Mucosa of stomach (tissue), 1 donor: ENCODE results near the gene MLN.

Source experiments
- H3K27me3 ChIP-seq: one replicate; pipeline ENCODE4 v1.7.0; 2013; ENCODE audit warnings: mild to moderate bottlenecking, low read length; ENCODE audit not compliant: control insufficient read depth, insufficient read depth
- H3K36me3 ChIP-seq: one replicate; pipeline ENCODE4 v1.7.0; 2013; ENCODE audit warnings: low read length; ENCODE audit not compliant: control insufficient read depth, insufficient read depth
- H3K4me1 ChIP-seq: one replicate; pipeline ENCODE4 v1.7.0; 2013; ENCODE audit warnings: mild to moderate bottlenecking, low read length; ENCODE audit not compliant: control insufficient read depth, insufficient read depth
- H3K4me3 ChIP-seq: one replicate; pipeline ENCODE4 v1.7.0; 2013; ENCODE audit warnings: low read length
- H3K9ac ChIP-seq: one replicate; pipeline ENCODE4 v1.7.0; 2013; ENCODE audit warnings: mild to moderate bottlenecking, low read length, moderate library complexity
- H3K9me3 ChIP-seq: one replicate; pipeline ENCODE4 v1.7.0; 2013; ENCODE audit warnings: mild to moderate bottlenecking, low read length, moderate library complexity; ENCODE audit not compliant: control insufficient read depth
- donor health status: Pancreatic carcinoma.

Gene MLN

DNA sequence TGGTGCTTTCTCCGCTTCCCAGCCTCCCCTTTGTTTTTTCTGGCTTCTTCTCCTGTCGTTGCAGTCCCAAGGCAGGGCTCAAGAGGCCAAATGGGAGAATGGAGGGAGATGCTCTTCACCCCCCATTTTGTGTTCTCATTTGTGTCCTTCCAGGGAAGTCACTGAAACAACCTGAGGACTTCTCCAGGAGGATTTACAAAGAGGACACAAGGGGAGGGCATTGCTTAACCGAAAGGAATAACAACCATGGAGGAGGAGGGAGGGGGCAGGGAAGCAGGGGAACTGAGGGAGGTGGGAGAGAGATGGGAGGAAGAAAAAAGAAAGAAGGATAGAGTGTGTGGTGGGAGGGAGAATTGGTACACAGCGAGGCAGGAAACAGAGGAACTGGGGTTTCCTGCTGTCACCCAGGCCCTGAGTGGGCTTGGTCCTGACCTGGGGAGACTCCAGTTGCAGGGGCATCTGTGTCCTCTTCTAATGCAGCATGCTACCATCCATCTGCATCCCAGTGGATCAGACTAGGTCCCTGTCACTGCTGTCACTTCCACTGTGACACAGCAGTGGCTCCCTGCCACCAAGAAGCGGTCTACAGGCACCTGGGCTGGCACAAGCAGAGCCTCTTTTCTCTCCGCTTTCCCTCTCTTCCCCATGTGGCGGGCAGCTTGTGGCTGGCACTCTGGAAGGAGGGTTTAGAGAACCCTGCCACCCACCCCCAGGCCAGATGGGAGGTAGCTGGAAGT is 17.1 kb upstream of the MLN start:
- H3K4me1 ChIP-seq: no peaks in the 10 kb centered on the region
- H3K36me3 ChIP-seq: no peaks in the 10 kb centered on the region
- H3K9me3 ChIP-seq: no peaks in the 10 kb centered on the region
- no peaks in the 10 kb centered on the region for H3K27me3 ChIP-seq
- H3K4me3 ChIP-seq: no peak overlapping the region
- no peak overlapping the region for H3K9ac ChIP-seq

DNA sequence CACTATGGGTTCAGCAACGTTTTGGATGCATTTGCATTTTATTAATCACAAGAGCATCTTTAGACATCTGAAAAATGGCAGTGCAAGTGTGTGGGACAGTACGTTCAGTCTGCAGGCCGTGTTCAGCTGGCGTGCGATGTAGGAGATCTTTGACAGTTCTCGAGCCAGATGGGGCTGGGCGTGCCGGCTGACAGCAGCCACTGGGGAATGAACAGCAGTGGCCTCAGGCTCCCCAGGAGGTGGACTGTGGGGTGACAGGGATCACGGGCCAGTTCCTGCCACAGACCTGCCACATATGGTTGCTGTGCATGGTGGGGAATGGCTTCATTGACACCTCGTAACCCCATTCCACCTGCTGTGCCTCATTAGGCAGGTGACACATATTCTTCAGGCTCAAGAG is 16.4 kb upstream of the MLN start:
- no peaks in the 10 kb centered on the region for H3K4me1 ChIP-seq
- no peaks in the 10 kb centered on the region for H3K36me3 ChIP-seq
- H3K27me3 ChIP-seq: no peaks in the 10 kb centered on the region
- no peak overlapping the region for H3K9ac ChIP-seq
- H3K4me3 ChIP-seq: no peak overlapping the region
- no peaks in the 10 kb centered on the region for H3K9me3 ChIP-seq

DNA sequence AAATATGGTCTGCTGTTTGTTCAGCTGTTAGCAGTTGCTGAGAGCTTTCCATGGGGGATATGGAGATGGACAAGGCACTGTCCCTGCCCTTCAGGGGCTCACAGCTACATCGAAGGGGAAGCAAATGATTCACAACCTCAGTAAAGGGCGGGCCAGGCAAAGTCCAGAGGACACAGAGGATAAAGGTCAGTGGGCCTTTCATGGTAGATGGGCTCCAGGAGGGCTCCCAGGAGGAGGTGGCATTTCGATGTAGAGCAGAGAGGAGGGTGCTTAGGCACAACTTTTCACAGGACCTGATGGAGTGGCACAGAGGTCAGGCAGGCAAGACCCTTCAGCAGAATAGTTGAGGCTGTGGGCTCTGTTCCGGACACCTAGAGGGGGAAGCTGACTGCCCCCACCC is 15.2 kb upstream of the MLN start:
- Histone ChIP-seq H3K4me3 (no peak overlapping the region), H3K9me3 (no peaks in the 10 kb centered on the region), H3K27me3 (peaks cover 3% of the 10 kb centered on the region), H3K36me3 (no peaks in the 10 kb centered on the region), H3K4me1 (no peaks in the 10 kb centered on the region), H3K9ac (no peak overlapping the region)

DNA sequence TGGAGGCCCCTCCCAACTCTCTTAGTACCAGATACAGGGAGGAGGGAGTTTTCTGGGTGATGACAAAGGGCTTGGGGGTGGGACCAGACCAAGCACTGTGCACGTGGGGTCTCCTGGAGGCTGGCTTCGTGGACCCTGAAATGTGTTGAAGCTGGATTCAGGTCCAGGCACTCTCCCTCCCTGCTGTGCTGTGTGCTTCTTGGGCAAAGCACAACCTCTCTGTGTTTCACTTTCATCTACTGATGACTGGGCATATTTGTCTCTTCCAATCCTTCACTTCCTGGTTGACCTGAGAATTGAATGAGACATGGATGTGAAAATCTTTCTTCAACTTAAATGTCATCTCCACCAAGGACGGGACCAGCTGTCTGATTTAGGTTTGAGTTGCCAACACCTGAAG is 14.5 kb upstream of the MLN start:
- Histone ChIP-seq H3K27me3 (peaks cover 10% of the 10 kb centered on the region), H3K4me3 (no peak overlapping the region), H3K9me3 (no peaks in the 10 kb centered on the region), H3K36me3 (no peaks in the 10 kb centered on the region), H3K4me1 (no peaks in the 10 kb centered on the region), H3K9ac (no peak overlapping the region)

DNA sequence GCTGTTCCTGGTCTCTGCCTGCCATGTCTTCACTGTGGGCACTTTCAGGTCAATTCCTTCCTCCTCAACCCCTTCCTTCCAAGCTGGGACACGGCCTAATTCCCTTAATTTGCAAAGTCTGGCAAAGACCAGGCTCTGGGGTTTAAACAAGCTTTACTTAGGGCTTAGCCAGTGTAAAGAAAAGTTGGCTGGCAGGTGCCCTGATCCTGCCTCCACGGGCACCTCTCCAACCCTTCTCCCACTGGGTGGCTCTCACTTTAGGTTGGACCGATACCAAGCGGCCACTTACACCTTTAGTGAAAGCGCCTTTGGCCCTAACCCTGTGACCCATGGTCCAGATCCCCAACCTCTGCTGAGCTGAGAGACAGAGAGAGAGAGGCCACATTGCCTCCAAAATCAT is 13.7 kb upstream of the MLN start:
- H3K36me3 ChIP-seq: no peaks in the 10 kb centered on the region
- no peak overlapping the region for H3K4me3 ChIP-seq
- no peaks in the 10 kb centered on the region for H3K9me3 ChIP-seq
- no peak overlapping the region for H3K9ac ChIP-seq
- H3K27me3 ChIP-seq: peaks cover 12% of the 10 kb centered on the region
- H3K4me1 ChIP-seq: no peaks in the 10 kb centered on the region

DNA sequence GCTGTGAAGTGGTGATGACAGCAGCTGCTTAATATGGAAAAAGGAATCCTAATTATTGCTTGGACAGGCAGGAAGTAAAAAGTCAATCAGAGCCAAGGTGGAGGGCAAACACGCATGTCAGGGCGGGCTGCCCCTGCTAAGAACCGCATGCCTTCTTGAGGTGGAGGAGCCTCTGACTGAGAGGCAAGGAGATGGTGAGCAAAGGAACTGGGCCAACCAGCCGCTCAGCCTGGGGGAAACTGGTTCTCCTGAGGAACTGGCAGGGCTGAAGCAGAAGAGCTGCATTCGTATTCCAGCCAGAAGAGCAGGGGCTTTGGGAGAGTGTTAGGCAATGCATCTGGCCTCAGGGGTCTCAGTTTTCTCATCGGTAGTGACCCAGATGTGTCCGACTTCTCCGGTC is 13.1 kb upstream of the MLN start:
- Histone ChIP-seq H3K4me1 (no peaks in the 10 kb centered on the region), H3K9me3 (no peaks in the 10 kb centered on the region), H3K36me3 (no peaks in the 10 kb centered on the region), H3K9ac (no peak overlapping the region), H3K27me3 (peaks cover 18% of the 10 kb centered on the region), H3K4me3 (no peak overlapping the region)

DNA sequence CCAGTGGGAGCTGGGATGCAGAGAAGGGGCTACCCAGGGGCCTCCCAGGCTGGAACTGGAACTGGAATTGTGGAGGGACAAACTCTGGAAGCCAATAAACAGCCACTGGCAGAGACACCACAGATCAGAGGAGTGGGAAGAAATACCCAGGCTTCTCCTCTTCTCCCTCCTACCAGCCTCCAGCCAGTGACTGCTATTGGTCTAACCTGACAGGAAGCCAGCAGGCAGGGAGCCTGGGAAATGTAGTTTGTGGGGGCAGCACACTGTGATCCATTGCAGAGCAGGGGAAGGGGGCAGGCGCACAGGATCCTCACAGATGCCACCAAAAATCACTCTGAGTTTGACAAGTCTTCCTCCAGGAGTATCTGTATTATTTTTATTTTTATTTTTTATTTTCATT is 12.1 kb upstream of the MLN start:
- no peaks in the 10 kb centered on the region for H3K4me1 ChIP-seq
- H3K27me3 ChIP-seq: peaks cover 26% of the 10 kb centered on the region
- H3K36me3 ChIP-seq: no peaks in the 10 kb centered on the region
- no peak overlapping the region for H3K9ac ChIP-seq
- no peaks in the 10 kb centered on the region for H3K9me3 ChIP-seq
- no peak overlapping the region for H3K4me3 ChIP-seq

DNA sequence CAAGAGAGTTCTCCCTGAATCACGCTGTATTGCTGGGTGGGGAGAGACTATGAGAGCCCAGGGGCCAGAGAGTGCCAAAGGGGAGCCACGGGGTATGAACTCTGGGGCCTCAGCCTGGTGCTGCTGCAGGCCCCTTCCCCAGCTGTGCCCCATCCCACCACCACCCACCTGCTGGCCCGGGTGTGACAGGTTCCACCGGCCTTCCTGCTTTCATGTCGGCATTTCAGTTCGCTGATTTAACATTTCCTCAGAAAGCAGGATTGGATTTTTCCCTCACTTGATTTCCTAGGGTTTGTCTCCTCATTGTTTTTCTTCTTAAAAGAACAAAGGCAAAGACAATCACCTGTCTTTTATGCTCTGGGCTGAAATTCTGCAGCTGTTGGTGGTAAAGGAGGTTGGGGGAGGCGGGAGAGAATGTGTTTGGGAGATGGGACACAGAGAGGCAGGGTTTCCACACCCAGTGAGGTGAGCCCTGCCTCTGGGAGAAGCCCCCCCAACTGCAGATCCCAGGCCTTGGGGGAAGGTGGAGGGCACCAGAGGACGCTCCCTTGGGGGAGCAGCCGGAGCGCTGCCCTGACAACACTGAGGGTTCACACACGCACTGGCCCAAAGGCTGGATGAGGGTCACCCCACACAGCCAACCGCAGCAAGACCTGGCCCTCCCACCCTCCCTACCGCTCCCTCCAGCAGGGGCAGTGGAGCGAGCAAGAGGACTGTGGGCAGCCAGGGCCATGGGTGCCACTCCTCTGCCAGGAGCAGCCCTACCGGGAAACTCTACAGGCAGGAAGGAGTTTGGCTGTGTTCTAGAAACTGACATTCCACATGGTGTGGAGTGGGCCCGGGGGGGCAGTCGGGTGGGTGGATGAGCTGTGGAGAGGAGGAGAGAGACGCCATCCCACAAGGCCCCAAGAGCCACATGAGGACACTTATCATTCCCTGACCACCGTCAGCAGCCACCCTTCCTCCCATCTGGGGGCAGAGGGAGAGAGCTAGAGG is 10.5 kb upstream of the MLN start:
- peaks cover 26% of the 10 kb centered on the region for H3K27me3 ChIP-seq
- H3K4me3 ChIP-seq: no peak overlapping the region
- H3K9ac ChIP-seq: no peak overlapping the region
- H3K9me3 ChIP-seq: no peaks in the 10 kb centered on the region
- no peaks in the 10 kb centered on the region for H3K36me3 ChIP-seq
- H3K4me1 ChIP-seq: no peaks in the 10 kb centered on the region

DNA sequence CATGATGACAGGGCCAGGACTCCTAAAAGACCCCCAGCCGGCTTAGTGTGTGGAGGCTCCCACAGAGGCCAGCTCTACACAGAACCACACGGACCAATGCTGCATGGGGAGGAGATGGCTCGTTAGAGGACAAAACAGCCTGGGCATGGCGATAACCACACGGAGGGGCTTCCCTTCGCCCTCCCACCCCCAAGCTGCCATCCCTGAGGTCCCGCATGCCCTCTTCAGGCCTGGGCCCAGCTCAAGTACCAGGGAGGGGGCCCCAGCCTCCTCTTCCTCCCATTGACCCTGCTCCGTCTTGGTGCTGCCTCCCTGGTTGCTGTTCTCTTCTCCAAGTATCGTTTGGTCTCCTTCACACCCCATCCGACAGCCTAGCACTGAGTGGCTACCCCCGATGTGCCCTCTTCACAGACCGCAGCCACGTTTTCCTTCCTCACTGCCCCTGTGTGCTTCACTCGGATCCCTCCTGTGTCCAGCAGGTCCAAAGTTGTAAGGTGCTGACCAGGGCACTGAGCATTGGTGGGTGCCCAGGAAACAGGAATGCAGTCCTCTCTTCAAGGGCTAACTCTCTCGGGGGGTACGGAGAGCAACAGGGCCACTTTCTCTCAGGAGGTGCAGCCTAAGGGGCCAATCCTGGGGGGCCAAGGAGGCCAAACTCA is 9.6 kb upstream of the MLN start:
- Histone ChIP-seq H3K4me3 (no peak overlapping the region), H3K9me3 (no peaks in the 10 kb centered on the region), H3K4me1 (no peaks in the 10 kb centered on the region), H3K9ac (no peak overlapping the region), H3K36me3 (no peaks in the 10 kb centered on the region), H3K27me3 (peaks cover 29% of the 10 kb centered on the region)

DNA sequence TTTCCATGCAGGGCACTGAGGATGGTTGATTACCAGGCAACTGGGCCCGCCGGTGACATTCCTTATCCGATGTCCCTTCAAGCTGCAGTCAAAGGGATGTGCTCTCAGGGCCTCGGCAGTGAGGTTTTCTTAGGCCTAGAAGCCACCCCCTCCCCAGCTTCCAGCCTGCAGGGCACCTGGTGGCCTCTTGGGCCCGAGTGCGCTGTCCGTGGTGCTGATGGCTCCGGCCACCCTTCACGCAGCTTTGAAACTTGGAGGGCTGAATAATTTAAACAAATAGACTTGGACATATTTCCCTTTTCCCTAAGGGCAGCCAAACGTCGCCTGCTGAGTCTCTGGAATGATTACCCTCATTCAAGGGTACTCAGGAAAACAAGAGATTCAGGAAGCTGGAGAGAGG is 8.9 kb upstream of the MLN start:
- Histone ChIP-seq H3K4me3 (no peak overlapping the region), H3K36me3 (no peaks in the 10 kb centered on the region), H3K27me3 (peaks cover 33% of the 10 kb centered on the region), H3K4me1 (no peaks in the 10 kb centered on the region), H3K9me3 (no peaks in the 10 kb centered on the region), H3K9ac (no peak overlapping the region)

DNA sequence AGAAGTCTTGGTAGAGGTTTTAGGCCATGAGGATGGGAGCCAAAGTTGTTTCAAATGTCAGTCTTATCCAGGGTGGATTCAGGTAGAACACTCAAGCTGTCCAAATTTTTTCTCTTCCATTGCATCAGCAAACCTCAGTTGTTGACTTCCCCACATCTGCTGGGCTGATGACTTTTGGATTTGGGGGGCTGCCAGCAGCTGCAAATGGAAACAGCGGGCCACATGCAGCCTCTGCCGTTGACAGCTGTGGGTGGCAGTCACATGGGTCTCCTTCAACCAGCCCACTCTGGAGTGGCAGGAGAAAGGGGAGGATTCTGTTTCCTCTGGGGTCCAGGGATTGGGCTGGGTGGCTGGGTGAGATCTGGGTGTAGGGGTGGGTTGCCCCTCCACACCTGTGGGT is 5.8 kb upstream of the MLN start:
- Histone ChIP-seq H3K9me3 (no peaks in the 10 kb centered on the region), H3K4me3 (no peak overlapping the region), H3K9ac (no peak overlapping the region), H3K27me3 (peaks cover 40% of the 10 kb centered on the region), H3K4me1 (no peaks in the 10 kb centered on the region), H3K36me3 (no peaks in the 10 kb centered on the region)

DNA sequence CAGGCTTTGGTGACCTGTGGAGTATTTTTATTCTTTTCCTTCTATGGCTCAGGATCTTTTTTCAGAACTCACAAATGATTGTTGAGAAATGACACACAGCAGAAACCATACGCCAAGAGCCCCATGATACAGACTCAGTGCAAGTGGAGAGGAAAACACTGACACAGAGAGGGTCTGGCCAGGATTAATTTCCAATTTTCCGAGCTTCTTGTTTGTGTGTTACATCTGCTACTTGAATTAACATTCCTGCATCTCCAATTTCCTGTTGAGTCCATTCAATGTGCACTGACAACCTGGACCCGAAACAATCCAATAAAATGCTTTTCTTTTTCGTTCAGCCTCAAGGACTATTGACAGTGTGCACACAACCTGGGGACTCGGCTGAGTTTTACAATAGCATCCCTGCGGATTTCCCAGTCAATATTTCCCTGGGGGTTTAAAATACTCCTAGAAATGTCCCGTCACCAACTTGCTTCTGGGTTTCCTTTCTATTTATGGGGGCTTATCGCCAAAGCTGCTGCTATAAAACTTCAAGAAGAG is 4.9 kb upstream of the MLN start:
- Histone ChIP-seq H3K4me1 (no peaks in the 10 kb centered on the region), H3K4me3 (no peak overlapping the region), H3K9ac (no peak overlapping the region), H3K36me3 (no peaks in the 10 kb centered on the region), H3K9me3 (no peaks in the 10 kb centered on the region), H3K27me3 (peaks cover 33% of the 10 kb centered on the region)
